ENCODE data around the gene GFER.
A peak's percentile ranks its signal among the peaks of the same experiment; 100 is the strongest.
"Not testable (repeated sequence)": the region's sequence is repeated elsewhere in the genome, so short reads cannot be mapped to it uniquely, and the experiment has no call there.

Gene GFER

GRCh38 chr16:2028620-2029220 is 44.7 kb downstream of the GFER start:
- DNase-seq: no peak

- DNase-seq: no peak
Observed at GRCh38 chr16:2029350-2029749, 45.4 kb downstream of the GFER start.

GRCh38 chr16:2030036-2030435 is 46.0 kb downstream of the GFER start:
- DNase-seq: no peak

- DNase-seq: no peak
Observed at GRCh38 chr16:2031081-2031577, 47.1 kb downstream of the GFER start.

- no peak for DNase-seq
Observed at GRCh38 chr16:2032285-2033056, 48.5 kb downstream of the GFER start.

- DNase-seq: peak; percentile 41
Observed at GRCh38 chr16:2033057-2033908, 49.3 kb downstream of the GFER start.

- DNase-seq: not testable (repeated sequence)
Observed at GRCh38 chr16:2033909-2034695, 50.1 kb downstream of the GFER start.

- DNase-seq: no peak
Observed at GRCh38 chr16:2034696-2035430, 50.9 kb downstream of the GFER start.

- DNase-seq: no peak
Observed at GRCh38 chr16:2035431-2036199, 51.6 kb downstream of the GFER start.

GRCh38 chr16:2036200-2036966 is 52.4 kb downstream of the GFER start:
- no peak for DNase-seq

- no peak for DNase-seq
Observed at GRCh38 chr16:2037115-2037514, 53.1 kb downstream of the GFER start.
